ENCODE data around the gene KCNJ4.

KCNJ4 gene

DNA sequence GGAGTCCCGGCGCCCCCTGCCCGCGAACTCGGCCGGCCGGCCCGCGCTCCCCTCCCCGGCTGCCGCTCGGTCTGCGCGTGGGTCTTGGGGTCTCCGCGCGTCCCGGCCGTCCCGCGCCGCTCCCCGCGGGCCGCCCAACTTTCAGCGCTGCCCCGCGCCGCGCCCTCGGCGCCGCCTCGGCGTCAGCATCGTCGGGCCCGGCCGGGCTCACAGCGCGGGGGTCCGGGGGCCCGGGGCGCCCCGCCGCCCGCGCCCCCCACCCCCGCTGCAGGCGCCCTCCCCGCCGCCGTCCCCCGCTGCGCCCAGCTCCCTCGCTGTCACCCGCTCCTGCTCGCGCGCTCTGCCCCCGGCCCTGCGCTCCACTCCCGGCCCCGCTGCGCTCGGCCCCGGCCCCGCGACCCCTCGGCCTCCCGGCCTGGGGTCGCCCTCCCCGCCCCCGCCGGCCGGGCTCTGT lies at the start of gene KCNJ4:
Gene KCNJ4, minus strand, starts transcription at position 124 of the 454 bp plus-strand sequence. CDS start 27,067 bp downstream, outside the sequence.
- DNase-seq (ENCODE audit: low read depth): no peak

DNA sequence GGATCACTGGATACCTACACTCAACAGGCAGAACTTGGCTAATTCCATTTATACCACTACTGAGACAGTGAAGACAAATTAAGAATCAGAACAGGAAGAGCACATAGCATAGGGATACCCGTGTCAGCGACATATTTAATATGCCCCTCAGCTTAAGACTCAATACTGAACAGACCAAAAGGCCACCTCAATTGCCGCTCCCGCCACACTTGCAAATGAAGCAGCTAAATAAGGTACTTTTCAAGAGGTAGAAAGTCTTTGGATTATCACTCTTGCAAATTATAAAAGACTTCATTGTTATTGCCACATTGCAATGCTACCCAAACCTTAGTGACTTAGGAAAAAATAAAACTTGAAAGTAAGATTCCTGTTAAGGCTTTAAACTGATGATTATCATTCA lies 48.0 kb upstream of the KCNJ4 start:
- DNase-seq (ENCODE audit: low read depth): no peak

DNA sequence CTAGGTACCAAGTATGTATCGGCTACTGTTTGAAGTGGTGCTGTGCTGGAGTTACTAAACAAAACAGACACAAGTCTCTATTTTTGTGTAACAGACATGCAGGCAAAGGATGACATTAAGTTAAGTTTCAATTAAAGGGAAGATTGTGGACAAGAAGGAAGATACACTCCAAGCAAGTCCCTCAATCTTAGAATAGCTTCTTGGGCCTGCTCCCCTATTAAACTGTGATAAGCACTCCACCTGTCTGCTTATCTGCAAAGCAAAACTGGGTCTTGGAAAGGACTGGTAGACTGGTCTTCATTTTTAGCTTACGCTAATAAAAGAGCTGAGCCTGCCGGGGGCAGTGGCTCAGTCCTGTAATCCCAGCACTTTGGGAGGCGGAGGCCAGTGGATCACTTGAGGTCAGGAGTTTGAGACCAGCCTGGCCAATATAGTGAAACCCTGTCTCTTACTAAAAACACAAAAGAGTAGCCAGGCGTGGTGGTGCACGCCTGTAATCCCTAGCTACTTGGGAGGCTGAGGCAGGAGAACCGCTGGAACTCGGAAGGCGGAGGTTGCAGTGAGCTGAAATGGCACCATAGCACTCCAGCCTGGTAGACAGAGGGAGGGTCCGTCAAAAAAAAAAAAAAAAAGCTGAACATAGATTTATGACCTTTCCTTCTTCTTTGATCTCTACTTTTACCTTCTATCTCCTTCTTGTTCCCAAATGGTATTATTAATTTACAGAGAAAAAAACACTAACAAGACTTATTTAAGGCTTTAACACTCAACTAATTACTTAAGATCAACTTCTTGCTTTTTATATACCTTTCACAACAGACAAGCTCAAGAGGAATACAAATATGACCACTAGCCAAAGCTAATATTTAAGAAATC lies 47.0 kb upstream of the KCNJ4 start:
- DNase-seq (ENCODE audit: low read depth): no peak

DNA sequence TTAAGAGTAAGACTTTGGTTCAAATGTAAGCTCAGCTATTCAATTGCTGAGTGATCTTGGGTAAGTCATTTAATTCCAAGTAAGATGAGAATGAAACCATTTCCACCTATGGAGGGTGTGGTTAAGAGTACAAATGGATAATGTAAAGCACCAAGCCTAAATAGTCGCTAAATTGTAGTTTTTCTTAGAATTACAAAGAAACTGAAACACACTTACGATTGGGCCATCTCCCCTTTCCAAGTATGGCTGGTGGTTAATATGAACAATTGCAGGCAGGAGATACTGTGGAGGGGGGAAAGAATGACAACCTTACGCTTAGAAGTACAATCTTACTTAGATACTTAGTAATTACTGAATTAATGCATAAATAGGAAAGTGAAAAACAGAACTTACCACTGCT lies 42.9 kb upstream of the KCNJ4 start:
- DNase-seq (ENCODE audit: low read depth): no peak

DNA sequence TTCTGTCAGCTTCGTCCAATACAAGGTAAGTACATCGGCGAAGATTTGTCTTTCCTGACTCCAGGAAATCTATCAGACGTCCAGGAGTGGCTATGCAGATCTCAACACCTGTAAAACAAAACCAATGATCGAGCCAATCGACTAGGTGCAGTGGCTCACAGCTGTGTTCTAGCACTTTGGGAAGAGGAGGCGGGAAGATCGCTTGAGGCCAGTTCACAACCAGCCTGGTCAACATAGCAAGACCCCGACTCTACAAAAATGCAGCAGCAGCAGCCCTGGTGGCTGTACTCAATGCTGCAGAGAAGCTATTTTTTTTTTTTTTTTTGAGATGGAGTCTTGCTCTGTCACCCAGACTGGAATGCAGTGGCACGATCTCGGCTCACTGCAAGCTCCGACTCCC lies 39.9 kb upstream of the KCNJ4 start:
- no peak for DNase-seq (ENCODE audit: low read depth)

DNA sequence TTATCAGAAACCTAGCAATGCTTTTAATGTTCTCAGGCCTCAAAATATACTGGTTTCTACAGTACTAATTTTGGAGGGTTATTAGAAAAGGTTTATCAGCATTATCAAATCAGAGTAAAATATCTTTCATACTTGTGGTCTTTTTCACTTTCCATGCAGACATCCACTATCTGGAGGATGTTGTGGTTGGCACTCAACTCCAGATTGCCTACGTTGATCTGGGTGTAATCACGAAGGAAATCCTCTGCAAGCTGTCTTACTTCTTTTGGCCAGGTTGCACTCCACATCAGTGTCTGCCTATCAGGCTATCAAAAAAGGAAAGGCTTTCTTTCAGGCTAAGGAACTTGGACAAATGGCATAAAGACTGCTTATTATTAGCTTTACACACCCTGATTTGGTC lies 39.5 kb upstream of the KCNJ4 start:
- DNase-seq (ENCODE audit: low read depth): no peak

DNA sequence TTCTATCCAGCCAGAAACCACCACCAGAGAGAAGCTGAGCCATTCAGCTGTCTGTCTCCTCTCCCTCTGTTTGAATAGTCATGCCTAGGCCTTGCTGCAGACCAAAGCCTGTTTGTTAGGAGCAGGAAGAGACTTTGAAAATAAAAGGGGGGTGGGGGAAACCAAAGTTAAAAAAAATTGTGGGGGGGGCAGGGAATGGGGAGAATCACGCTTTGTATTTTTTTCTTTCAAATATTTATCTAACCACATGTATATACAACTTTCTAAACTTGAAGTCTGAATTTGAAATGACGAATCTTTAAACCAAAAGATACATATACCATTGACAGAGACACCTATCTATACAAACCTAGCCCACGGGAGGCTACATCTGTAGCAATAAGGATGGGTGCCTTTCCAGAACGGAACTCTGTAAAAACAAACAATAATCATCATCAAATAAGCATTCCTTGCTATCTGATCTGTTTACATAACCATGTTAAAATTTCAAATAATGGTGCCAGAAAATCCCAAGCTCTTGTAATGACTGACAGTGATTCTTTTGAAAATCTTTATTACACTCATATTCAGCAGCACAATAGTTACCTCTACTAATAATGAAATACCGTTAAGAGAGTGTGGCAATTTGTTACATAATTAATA lies 36.8 kb upstream of the KCNJ4 start:
- no peak for DNase-seq (ENCODE audit: low read depth)

DNA sequence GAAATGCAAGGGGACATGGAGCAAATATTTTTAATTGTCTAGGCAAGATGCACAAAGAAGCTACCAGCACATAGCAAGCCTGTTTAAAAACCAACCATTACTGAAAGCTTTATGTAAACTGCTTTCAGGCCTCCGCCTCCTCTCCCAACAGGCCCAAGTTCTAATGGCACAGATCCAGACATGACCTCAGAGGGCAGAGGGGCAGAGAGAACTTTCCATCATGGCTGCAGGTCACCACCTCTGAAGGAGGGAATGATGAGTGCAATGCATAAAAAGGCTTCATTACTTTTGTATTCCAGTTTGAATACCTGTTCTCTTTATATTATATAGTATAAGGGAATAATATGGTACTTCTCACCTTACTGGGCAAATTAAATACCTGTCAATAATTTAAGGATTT lies 35.9 kb upstream of the KCNJ4 start:
- no peak for DNase-seq (ENCODE audit: low read depth)

DNA sequence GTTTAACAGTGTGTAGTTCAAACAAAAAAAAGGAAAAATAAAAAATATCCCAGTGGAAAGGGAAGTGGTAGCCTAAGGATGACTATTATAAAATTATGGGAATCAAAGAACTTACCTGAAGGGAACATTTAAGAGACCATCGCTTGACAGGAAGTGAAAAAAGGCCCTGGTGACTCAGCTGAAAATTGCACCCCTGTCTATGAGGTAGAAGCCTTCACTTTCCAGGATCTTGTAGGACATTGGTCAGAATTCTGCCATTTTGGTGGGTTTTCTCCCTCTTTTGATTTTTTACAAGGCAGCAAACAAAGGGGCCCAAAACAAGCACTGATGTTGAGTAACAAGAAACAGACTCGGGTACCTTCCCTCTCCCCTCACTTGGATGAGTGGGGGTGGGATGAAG lies 35.5 kb upstream of the KCNJ4 start:
- DNase-seq (ENCODE audit: low read depth): no peak

DNA sequence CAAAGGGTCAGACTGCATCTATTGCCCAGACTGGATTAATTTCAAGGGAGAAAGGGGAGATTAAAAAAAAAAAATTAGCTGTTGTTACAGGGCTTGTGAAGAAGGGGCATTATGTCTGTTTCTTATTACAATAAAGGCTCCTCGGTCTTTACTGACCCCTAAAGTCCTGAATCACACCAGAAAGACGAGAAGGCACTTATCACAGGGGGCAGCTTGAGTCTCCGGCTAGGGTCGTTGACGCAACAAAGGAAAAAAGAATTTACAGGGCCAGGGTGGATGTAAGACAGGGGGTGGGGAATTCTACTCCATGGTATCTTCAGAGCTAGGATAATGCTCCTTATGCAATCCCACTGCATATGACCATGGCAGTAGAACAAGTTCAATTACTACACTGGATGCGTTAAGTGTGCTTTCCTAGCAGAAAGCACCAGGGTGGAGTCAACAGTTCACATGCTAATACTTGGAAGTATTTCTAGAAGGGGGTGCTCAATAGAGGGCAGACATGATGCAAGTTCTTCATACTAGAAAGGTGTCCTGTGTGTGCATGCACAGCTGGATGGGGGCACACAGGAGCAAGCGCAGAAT lies 34.7 kb upstream of the KCNJ4 start:
- DNase-seq (ENCODE audit: low read depth): no peak

DNA sequence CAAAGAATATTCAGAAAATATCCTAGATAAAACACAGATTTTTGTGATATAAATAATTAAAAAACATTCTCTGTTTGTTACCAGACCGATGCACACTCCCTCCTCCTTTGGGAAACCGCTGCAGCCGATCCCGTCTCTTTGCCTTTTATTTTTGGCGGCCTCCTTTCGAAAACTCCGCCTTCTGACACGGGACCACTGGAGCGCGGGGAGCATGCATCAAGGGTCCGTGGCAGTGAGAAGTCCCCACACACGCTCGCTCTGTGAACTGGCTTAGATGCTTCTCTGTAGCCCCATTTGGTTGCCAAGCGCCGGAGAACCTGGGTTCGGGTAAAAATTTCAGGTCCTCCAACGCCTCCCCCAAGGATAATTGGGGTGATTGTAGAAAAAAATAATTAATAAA lies 34.1 kb upstream of the KCNJ4 start:
- no peak for DNase-seq (ENCODE audit: low read depth)

DNA sequence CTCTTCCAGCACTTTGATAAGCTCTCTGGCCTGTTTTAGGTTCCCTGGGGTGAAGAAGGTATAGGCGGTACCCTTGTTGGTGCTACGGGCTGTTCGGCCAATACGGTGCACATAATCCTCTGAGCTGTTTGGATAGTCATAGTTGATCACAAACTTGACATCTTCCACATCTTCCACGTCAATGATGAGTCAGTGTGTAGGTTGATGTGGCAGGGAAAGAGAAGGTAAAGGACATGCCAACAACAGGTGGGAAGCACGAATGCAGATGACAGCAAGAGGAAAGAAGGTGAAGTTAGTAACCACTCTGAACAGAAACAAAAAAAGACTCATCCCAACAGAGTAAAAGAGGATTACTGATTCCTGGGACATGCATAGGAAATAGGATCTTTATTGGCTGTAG lies 32.9 kb upstream of the KCNJ4 start:
- DNase-seq (ENCODE audit: low read depth): no peak

DNA sequence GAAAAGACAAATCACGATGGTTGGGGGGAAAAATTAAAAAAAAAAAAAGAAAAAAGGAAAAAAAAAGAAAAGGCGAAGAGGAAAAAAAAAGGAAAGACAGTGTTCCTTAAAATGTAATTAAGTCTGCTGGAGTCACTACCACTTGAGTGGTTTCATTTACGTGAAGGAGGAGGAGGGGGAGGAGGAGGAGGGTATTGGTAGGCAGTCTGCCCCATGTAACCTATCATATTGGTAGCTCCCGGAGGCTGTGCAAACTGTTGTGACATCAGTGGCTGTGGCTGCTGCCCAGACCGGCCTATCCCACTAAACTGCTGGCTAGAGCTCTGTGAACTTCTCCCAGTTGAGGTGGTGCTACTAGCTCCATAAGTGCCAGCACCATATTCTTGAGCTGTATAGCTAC lies 30.8 kb upstream of the KCNJ4 start:
- no peak for DNase-seq (ENCODE audit: low read depth)

DNA sequence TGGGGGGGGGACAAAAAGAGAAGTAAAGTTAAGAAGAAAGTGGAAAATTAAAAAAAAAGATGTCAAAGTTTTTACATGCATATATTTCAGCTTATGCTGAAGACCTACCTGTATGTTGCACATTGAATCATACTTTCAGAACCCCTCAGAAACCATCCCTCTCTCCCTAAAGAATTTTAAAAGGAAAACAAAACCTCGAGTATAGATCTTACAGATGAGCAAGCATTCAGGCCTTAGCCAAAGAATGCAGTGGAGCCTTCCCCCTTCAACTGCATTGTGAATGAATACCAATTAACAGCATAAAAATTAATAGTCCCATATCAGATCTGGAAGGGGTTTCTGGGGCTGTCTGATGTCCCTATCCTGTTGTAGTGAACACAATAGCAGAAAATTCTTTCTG lies 29.2 kb upstream of the KCNJ4 start:
- DNase-seq (ENCODE audit: low read depth): no peak

DNA sequence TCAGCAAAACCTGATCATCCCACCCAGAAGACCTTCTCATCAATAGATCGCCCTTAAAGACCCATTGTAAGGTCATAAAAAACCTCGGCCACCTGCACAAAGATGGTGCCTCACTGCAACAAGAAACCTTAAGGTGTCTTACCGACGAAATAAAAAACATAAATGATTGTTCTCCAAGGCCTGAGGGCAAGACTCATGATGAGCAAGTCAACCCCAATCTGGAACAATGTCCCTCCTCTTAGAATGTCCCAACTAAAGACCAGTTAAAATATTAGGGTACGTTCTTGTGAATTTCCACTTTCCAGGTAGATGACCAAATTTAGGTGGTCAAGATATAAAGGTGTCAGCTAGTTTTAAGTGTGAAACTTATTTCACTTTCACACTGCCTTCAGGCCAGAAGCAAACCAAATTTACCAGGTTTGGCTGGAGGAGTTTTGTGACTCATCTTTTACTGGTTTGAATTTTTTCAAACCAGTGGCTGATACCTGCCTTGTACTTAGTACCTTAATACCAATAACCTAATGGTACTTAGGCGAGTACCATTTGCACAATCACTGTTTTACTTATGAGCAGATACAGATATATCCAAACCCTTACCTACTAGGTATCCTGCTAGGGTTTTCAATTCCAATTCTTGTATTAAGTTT lies 27.8 kb upstream of the KCNJ4 start:
- DNase-seq (ENCODE audit: low read depth): no peak

DNA sequence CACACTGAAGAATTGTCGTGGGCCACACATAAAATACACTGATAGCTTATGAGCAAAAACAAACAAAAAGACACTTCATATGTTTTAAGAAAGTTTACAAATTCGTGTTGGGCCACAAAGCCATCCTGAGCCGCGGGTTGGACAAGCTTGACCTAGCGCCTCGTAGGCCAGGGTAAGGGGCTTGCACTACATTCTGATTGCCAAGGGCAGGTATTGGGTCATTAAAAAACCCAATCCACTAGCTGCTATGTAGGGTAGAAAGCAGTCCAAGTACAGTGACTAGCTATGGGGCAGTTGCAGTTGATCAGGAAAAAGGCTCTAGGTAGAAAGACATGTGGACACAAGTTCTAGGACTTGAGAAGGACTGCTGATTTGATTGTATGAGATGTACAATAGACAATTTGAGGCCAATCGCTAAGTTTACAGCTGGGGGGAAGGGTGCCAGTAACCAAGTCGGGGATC lies 26.9 kb upstream of the KCNJ4 start:
- no peak for DNase-seq (ENCODE audit: low read depth)

DNA sequence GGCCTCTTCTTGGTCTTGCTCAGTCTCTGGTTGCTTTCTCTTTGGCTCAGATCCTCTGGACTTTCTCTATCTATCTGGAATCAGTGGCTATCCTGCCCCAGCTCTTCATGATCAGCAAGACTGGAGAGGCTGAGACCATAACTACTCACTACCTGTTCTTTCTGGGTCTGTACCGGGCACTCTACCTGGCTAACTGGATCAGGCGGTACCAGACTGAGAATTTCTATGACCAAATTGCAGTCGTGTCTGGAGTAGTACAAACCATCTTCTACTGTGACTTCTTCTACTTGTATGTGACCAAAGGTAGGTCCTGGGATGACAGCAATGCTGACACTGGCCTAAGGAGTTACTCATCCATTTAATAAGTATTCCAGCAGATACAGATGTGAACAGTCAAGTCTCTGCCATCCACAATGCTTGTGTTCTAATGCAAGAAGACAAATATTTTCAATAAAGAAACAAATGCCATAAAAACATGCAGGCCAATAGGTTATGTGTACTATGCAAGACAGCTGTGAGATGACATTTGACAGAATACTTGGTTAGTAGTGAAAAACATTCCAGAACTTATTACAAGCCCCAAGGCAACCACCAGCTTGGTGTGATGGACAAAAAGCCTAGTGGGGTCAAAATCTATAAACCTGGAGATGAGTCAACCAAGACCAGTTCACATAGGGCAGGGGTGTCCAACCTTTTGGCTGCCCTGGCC lies 26.3 kb upstream of the KCNJ4 start:
- no peak for DNase-seq (ENCODE audit: low read depth)

DNA sequence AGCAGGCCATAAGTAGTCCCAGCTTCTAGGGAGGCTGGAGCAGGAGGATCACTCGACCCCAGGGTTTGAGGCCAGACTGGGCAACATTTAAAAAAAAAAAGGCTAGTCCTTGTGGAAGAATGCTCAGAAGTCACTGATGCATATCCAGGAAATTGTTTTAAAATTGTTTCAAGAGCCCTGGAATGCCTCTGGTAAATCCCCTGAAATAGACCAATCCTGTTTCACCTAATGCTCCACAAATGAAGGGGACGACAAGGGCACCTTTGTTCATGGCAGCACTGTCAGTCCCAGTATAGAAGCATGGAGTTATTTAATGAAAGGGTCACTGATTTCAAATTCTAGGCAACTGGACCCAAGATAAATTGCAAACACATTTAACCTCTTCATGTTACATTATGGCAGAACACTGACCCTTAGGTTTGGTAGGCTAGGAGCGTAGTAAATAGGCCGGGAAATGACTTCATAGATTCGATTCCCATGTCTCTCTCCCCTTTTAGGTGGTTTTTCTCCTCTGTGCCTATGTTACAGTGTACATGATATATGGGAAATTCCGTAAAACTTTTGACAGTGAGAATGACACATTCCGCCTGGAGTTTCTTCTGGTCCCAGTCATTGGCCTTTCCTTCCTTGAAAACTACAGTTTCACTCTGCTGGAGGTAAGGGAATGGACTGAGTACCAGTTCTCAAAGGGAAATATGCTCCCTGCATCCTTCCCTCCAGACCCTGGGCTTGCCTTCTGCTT lies 24.3 kb upstream of the KCNJ4 start:
- DNase-seq (ENCODE audit: low read depth): no peak

DNA sequence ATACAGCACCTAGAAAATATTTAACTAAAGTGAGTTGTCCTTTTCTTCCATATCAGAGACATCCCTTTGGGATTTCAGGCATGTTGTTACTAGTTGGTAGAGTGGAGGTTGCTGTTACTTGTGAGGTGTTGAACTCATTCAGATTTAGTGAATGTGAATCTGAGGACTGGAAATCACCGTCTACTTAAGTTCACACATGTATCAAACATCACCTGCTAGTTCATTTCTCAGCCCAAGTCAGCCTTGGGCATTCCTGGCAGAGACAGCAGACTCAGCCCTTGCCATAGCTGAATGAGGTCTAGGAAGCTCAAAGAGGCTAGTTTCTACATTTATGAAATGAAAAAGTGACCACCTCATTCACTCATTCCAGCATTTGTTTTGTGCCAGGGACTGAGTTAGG lies 22.6 kb upstream of the KCNJ4 start:
- no peak for DNase-seq (ENCODE audit: low read depth)

DNA sequence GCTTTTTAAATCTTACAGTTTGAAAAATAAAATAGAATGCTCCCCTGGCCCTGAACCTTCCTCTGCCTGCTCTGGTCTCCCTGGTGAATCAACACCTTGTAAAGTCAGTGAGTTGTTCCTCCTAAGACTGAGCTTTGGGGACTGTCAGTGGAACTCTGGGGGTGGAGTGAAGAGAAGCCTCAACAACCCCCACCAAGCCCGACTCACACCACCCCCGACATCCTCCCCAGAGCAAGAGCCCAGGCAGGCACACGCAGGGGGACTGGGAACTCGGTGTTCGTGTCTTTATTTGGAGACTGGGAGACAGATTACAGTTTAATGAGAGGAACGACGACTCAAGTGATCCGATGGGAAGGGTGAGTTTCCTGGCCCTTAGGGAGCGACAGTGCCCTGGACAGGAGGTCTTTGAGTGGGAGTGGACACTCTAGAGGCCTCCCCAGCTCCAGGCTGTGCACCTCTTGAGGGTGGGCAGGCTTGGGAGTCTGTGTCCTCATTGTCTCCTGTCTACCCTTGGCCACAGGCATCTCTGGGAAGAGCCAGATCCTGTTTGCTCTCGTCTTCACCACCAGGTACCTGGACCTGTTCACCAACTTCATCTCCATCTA lies 19.1 kb upstream of the KCNJ4 start:
- DNase-seq (ENCODE audit: low read depth): no peak

DNA sequence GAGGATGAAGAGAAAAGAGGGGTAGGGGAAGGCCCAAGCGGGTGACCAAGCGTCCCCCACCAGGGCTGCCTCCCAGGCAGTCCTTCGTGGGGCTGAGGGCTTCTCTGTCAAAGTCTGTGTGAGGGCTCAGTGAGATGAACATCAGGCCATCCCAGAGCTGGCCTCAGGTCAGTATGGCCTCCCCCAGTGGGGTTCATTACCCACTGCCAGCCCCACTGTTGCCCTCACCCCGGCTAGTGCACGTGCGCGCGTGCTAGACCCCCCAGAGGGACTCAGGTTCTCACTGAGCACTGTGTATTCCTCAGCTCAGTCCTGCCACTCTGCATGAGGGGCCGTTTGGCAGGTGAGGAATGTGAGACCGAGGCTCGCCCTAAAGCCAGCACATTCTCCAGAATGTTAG lies 16.2 kb upstream of the KCNJ4 start:
- DNase-seq (ENCODE audit: low read depth): no peak
